HG02852 (cell line): ENCODE results near the gene TRIM69.
"Not testable (repeated sequence)": the region's sequence is repeated elsewhere in the genome, so short reads cannot be mapped to it uniquely, and the experiment has no call there.

Experiments used
- ATAC-seq: cut with Tn5 transposase; IDR thresholded peaks from one replicate; pipeline ENCODE4 v1.9.1; 2021; ENCODE audit warnings: mild to moderate bottlenecking, moderate library complexity; ENCODE audit not compliant: unreplicated experiment

Gene TRIM69

DNA sequence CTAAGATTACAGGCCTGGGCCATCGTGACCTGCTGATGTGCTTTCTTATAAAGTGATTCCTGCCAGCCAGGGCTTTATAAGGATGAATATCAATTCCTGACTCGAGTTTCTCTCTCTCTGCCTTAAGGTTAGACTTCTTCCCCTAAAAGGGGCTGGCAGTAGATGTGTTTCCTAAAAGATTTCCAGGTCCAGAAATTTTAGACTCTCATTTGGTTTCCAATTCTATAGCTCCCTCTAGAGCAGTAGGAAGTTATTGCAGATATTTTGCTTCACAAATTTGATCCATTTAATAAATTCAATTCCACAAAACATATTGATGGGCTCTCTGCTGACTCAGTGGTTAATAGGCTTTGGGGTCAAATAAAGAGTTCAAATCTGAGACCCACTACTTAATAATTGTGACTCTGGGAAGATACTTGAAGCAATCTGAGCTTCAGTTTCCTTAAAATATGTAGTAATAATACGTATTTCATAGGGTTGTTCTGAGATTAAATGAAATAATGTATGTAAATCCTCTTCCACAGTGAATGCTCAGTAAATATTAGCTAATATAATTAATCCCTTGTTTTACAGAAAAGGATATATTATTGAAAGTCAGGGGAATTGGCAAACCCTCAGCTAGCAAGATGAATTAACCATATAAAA is 2.1 kb downstream of the TRIM69 start:
- ATAC-seq: no peak

- not testable (repeated sequence) for ATAC-seq
Observed at GRCh38 chr15:44739222-44739847, 3.0 kb downstream of the TRIM69 start.

- not testable (repeated sequence) for ATAC-seq
Observed at GRCh38 chr15:44743454-44743853, 7.1 kb downstream of the TRIM69 start.

DNA sequence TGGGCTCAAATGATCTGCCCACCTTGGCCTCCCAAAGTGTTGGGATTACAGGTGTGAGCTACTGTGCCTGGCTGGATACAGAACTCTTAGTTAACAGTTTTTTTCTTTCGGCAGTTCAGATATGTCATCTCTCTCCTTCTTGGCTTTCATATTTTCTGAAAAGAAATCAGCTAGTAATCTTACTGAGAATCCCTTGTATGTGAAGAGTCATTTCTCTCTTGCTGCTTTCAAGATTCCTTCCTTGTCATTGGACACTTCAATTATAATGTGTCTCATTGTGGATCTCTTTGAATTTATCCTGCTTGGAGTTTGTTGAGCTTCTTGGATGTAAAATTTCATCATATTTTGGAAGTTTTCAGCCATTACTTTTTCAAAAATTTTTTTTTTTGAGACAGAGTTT is 17.0 kb downstream of the TRIM69 start:
- ATAC-seq: no peak

DNA sequence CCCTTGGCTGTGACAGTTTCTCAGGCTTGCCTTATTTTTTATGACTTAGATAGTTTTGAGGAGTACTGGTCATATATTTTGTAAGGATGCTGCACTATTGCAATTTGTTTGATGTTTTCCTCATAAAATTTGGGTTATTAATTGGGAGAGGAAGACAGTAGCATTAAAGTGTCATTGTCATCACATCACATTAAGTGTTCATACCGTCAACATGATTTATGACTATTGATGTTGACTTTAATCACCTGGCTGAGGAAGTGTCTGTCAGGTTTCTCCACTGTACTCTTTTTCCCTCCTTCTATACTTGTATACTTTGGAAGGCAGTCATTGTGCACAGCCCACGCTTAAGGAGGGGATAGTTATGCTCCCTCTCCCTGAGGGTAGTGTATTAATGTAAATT is 26.9 kb downstream of the TRIM69 start:
- no peak for ATAC-seq

- no peak for ATAC-seq
Observed at GRCh38 chr15:44763848-44764247, 27.5 kb downstream of the TRIM69 start.

- no peak for ATAC-seq
Observed at GRCh38 chr15:44765036-44765435, 28.7 kb downstream of the TRIM69 start.

GRCh38 chr15:44769521-44769920 is 33.2 kb downstream of the TRIM69 start:
- no peak for ATAC-seq

DNA sequence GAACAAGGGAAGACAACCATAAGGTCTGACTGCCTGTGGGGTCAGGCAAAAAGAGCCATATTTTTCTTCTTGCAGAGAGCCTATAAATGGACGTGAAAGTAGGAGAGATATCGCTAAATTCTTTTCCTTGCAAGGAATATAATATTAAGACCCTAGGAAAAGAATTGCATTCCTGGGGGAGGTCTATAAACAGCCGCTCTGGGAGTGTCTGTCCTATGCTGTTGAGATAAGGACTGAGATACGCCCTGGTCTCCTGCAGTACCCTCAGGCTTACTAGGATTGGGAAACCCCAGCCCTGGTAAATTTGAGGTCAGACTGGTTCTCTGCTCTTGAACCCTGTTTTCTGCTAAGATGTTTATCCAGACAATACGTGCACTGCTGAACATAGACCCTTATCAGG is 34.4 kb downstream of the TRIM69 start:
- not testable (repeated sequence) for ATAC-seq

GRCh38 chr15:44775953-44776352 is 39.6 kb downstream of the TRIM69 start:
- no peak for ATAC-seq

GRCh38 chr15:44779761-44780160 is 43.4 kb downstream of the TRIM69 start:
- no peak for ATAC-seq

GRCh38 chr15:44780608-44781007 is 44.3 kb downstream of the TRIM69 start:
- no peak for ATAC-seq

DNA sequence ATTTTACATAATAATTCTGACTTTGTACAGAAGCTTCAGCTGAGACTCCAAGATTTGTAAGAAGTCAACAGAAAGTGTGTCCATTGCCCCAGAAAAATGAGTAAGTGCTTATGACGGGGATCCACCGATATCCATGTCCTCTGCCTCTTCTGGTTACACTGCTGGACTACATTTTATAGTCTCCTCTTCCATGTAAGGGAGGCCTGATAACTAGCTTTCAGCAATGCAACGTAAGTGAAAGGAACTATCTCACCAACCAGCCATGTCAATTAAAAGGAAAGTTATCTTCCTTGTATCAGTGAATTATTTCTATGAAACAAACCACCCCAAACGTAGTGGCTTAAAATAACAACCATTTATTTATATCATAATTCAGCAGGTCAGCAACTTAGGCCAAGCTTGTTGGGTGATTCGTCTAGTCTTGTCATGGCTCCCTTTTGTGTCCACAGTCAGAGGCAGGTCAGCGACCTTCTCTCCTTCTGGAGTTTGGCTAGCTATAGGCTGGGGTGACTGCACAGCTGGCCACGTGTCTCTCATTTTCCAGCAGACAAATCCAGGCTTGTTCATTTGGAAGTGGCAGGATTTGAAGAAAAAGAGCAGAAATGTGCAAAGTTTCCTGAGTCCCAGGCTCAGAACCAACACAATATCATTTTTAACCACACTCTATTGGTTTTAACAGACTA is 44.9 kb downstream of the TRIM69 start:
- no peak for ATAC-seq

DNA sequence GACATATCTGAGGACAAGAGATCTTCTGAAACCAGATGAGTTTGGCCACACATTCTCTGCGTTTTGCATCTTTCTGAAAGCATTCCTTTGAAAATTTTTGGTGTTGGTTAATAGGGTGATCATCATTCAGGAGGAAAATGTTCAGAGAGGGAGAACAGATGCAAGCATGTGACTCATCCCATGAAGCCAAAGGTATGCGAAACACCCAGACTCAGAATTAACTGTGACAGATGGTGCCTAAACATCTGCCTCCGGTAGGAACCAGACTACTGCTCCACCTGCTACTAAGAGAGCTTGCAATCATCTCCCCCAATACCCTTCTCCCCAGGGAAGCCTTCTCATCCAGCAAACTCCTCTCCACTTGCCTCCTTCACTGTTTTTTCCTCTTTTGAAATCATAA is 46.2 kb downstream of the TRIM69 start:
- no peak for ATAC-seq

GRCh38 chr15:44784918-44785274 is 48.6 kb downstream of the TRIM69 start:
- not testable (repeated sequence) for ATAC-seq

DNA sequence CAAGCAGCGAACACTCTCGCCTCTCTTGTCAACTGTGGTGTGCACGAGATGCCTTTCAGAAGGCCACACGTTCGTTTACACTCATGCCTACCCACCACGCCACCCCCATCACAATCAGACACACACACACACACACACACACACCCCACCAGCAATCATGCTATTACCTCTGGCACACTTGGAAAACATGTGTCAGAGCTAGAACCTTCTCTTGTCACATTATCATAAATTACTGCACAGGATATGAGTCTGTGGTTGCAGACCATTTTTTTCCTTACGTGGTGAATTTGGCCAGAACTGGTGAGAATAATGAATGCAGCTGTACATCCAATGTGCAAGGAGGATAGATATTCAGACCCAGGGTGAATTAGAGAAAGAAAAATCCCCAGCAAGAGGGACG is 52.4 kb downstream of the TRIM69 start:
- no peak for ATAC-seq

DNA sequence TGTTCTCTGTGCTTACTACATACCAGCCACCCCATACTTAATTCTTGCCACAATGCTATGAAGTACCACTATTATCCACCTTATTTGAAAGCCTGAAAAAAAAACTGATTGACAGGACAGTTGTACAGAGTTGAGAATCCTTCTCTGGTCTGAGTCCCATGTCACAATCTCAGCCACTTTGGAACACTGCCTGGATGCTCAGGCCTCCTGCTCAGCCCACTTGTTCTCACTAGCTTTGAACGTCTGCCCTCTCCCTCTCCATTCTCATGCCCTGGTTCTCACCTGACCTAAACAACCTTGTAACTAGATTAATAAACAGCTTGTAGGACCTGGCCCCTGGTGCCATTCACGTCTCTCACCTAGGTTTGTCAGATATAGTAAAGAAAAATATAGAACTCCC is 53.9 kb downstream of the TRIM69 start:
- no peak for ATAC-seq

GRCh38 chr15:44790656-44791055 is 54.3 kb downstream of the TRIM69 start:
- ATAC-seq: no peak

DNA sequence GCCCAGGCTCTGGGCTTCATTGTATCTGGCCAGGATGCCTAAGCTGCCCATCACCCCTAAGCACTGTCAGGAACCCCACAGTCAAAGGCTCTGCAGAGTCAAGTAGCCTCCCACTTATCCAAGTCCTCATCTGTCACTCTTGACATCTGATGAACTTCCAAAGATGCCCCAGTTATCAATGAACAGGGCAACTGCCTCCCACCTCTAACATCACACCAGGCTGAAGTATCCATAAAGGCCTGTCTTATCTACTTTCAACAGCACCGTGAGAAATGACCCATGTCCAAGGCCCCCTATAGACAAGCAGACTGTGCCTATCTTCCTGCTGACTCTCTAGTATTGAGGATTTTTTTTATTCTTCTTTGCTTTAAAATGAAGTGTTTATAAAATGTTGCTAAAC is 56.4 kb downstream of the TRIM69 start:
- ATAC-seq: no peak

DNA sequence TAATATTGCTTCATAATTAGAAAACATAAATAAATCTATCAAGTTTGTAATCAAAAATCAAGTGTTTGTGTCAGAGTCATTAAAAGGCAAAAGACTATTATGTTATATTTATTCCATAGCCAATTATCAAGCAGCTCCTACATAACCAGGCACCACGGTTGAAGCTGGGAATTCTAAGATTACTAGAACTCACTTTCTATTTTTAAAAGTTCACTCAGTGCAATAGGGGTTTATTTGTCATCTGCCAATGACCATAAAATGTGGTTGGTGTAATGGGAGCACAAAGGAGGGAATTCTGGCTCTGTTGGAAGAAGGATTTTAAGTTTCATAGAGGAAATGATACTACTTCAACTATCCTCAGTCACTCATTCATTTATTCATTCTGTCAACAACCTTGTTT is 57.7 kb downstream of the TRIM69 start:
- ATAC-seq: no peak

GRCh38 chr15:44796508-44796907 is 60.2 kb downstream of the TRIM69 start:
- ATAC-seq: no peak

- no peak for ATAC-seq
Observed at GRCh38 chr15:44798826-44799225, 62.5 kb downstream of the TRIM69 start.
